GM21576 (cell line): ENCODE results near the gene CDK8.

Source experiments
- ATAC-seq: cut with Tn5 transposase; IDR thresholded peaks from one replicate; pipeline ENCODE4 v1.9.1; 2021; ENCODE audit warnings: mild to moderate bottlenecking, moderate library complexity; ENCODE audit not compliant: unreplicated experiment

Gene CDK8

DNA sequence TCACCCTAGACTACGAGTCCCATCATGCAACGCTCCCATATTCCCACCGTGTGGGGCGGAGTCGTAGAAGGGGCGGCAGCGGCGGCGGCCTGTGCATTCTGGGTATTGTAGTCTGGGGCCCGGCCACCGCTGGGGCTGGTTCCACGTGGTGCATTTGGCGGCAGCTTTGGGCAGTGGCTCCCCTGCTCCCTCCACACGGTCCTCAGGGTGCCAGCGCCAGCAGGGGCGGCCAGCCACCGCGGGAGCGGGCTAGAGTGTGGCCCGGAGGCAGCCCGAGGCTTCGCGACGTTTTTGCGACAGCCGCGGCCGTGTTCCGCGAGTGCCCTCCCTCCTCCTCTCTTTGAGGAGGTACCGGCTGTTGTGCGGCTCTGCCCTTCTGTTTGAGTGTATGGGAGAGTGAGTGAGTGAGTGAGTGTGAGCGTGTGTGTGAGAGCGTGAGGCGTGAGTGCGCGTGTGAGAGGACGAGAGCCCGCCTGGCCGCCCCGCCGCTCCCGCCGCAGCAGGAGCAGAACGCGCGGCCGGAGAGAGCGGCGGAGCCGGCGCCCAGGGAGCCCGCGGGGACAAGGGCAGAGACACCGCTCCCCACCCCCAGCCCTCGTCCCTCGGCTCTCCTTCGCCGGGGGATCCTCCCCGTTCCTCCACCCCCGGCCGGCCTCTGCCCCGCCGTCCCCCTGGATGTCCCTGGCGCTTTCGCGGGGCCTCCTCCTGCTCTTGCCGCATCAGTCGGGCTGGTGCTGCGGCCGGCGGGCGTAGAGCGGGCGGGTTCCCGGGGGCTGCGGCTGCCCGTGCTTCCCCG, at the start of gene CDK8:
TSS of gene CDK8 (plus strand) at position 343 of the 796 bp plus-strand sequence. CDS start 513 bp downstream, outside the sequence.
- ATAC-seq = peak; percentile 82

DNA sequence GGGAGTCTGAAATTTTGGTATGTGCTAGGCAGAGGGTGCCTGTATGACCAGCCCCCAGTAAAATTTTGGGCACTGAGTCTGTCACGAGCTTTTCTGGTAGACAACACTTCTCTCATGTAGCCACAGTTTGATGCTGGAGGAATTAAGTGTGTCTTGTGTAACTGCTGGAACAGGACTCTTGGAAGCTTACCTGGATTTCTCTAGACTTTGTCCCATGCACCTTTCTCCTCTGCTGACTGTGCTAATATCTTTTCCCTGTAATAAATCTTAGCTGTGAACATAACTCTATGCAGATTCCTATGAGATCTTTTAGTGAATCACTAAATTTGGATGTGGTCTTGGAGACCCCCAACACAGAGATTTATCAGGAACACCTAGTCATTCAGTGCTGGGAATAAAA, 45.6 kb upstream of the CDK8 start:
- ATAC-seq = no peak

- ATAC-seq = no peak
Measured at GRCh38 chr13:26213345-26213744, 40.6 kb upstream of the CDK8 start.

- ATAC-seq = no peak
Measured at GRCh38 chr13:26213982-26214381, 39.9 kb upstream of the CDK8 start.

- ATAC-seq = no peak
Measured at GRCh38 chr13:26216042-26216441, 37.9 kb upstream of the CDK8 start.

DNA sequence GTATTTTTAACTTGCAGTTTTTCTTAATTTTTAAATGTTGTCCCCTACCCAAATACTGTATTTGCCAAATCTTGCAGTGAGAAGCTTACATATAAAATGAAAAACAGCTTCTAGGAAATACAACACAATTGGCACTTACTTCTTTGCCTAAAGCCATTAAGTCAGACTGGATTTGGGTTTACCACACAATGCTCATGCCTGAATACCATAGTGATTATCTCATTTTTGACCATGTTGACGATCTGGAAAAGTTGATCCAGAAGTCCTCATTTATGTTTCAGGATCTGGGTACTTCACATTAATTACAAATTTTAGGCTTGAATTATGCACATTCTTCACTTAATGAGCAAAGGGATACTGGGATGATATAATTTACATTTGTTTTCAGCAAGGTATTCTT, 34.2 kb upstream of the CDK8 start:
- no peak for ATAC-seq

GRCh38 chr13:26220575-26220974, 33.4 kb upstream of the CDK8 start:
- ATAC-seq = no peak

DNA sequence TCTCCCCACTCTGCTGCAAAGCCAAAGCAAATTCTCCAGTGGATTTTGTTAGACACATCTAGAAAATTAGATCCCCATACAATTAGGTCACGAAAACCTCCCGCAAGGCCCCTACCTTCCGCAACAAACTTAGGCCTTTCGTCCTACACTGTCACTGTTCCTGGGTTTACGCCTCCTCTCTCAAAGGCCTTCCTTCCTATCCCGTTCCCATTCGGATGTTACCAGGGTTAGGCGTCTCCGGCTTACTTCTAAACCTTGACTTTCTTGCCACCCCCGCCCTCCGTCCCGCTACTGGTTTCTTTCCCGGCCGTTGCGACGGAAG, 32.6 kb upstream of the CDK8 start:
- peak; percentile 20 for ATAC-seq

- ATAC-seq = peak; percentile 96
Measured at GRCh38 chr13:26221721-26222519, 32.0 kb upstream of the CDK8 start, which contains the start of gene RNF6. Gene RNF6, minus strand, starts transcription at chr13:26222314. Its CDS starts 2,665 bp downstream, at chr13:26219649.

GRCh38 chr13:26222520-26223046, 31.3 kb upstream of the CDK8 start:
- peak; percentile 36 for ATAC-seq

- ATAC-seq = no peak
Measured at GRCh38 chr13:26225896-26226617, 27.9 kb upstream of the CDK8 start.

GRCh38 chr13:26227166-26227971, 26.6 kb upstream of the CDK8 start:
- no peak for ATAC-seq

- no peak for ATAC-seq
Measured at GRCh38 chr13:26228096-26228495, 25.8 kb upstream of the CDK8 start.

- no peak for ATAC-seq
Measured at GRCh38 chr13:26229080-26229615, 24.8 kb upstream of the CDK8 start.

GRCh38 chr13:26230703-26231102, 23.2 kb upstream of the CDK8 start:
- no peak for ATAC-seq

- ATAC-seq = no peak
Measured at GRCh38 chr13:26236296-26236695, 17.6 kb upstream of the CDK8 start.

- no peak for ATAC-seq
Measured at GRCh38 chr13:26246154-26246553, 7.8 kb upstream of the CDK8 start.

GRCh38 chr13:26247011-26247410, 6.9 kb upstream of the CDK8 start:
- no peak for ATAC-seq

DNA sequence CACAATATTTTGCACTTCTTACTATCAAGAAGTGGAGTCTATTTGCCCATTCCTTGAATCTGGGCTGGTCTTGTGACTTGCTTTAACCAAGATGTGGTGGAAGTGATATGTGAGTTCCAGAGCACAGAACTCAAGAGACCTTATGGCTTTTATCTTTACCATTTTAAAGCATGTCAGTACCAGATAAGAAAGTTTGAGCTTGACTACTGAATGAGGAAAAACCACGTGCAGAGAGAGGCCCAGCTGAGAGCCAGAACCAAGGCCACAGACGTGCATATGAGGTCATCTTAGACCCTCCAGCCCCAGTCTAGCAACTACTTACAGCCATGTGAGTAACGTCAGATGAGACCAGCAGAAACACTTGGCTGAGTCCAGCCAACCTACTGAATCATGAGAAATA, 6.3 kb upstream of the CDK8 start:
- ATAC-seq = no peak

- ATAC-seq = no peak
Measured at GRCh38 chr13:26249551-26249950, 4.4 kb upstream of the CDK8 start.
